ENCODE measurements around the gene RHBDL1.

Gene RHBDL1

DNA sequence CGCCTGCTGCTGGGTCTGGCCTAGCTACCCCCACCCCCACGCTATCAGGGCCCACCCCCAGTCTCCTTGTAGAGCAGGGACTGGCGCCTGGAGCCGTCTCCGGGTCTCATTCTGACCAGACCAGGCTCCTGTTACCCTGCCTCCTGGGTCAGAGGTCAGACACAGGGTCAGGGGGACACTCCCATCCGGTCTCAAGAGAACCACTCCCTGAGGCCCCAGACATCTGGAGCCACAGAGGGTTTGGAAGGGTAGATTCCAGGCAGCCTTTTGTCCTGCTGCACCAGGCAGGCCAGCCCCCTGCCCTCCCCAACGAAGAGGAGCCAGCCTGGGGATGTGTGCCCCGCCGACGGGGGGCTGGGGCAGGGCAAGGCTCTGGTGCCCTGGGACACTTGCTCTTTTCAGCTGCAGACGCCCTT is 45.6 kb upstream of the RHBDL1 start:
- no peak for DNase-seq (ENCODE audit: low spot score)
- no peak for TF ChIP-seq CTCF (IDR thresholded peaks at IDR 0.05; ENCODE audit: extremely low read depth, missing control alignments)

- no peak for TF ChIP-seq CTCF (IDR thresholded peaks at IDR 0.05; ENCODE audit: extremely low read depth, missing control alignments)
- no peak for DNase-seq (ENCODE audit: low spot score)
These were observed 45.1 kb upstream of the RHBDL1 start for GRCh38 chr16:630249-630814.

GRCh38 chr16:630815-631405 is 44.6 kb upstream of the RHBDL1 start, which contains the start of gene WFIKKN1:
Gene WFIKKN1, plus strand, starts transcription at chr16:630985. Its CDS starts 269 bp downstream, at chr16:631254.
- peak; percentile 26 for DNase-seq (ENCODE audit: low spot score)
- no peak for TF ChIP-seq CTCF (IDR thresholded peaks at IDR 0.05; ENCODE audit: extremely low read depth, missing control alignments)

DNA sequence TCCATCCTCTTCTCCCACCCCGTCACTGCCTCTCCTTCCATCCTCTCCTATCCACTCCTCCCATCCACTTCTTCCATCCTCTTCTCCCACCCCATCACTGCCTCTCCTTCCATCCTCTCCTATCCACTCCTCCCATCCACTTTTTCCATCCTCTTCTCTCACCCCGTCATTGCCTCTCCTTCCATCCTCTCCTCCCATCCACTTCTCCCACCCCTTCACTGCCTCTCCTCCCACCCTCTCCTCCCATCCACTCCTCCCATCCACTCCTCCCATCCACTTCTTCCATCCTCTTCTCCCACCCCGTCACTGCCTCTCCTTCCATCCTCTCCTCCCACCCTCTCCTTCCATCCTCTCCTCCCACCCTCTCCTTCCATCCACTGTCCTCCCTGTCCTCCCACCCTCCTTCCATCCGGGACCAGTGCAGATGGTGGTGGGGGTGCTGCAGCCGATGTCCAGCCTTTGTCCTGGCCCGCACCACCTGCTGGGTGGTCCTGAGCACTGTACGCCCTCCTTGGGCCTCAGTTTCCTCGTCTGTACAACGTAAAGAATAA is 43.6 kb upstream of the RHBDL1 start:
- DNase-seq (ENCODE audit: low spot score), result no peak
- TF ChIP-seq CTCF (IDR thresholded peaks at IDR 0.05; ENCODE audit: extremely low read depth, missing control alignments), result no peak

DNA sequence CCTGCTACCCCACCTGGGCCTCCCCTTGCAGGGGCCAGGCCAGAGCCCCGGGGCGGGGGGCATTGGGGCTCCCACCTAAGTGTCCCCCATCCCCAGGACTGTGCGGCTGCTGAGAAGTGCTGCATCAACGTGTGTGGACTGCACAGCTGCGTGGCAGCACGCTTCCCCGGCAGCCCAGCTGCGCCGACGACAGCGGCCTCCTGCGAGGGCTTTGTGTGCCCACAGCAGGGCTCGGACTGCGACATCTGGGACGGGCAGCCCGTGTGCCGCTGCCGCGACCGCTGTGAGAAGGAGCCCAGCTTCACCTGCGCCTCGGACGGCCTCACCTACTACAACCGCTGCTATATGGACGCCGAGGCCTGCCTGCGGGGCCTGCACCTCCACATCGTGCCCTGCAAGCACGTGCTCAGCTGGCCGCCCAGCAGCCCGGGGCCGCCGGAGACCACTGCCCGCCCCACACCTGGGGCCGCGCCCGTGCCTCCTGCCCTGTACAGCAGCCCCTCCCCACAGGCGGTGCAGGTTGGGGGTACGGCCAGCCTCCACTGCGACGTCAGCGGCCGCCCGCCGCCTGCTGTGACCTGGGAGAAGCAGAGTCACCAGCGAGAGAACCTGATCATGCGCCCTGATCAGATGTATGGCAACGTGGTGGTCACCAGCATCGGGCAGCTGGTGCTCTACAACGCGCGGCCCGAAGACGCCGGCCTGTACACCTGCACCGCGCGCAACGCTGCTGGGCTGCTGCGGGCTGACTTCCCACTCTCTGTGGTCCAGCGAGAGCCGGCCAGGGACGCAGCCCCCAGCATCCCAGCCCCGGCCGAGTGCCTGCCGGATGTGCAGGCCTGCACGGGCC is 42.8 kb upstream of the RHBDL1 start:
- no peak for TF ChIP-seq CTCF (IDR thresholded peaks at IDR 0.05; ENCODE audit: extremely low read depth, missing control alignments)
- no peak for DNase-seq (ENCODE audit: low spot score)

DNA sequence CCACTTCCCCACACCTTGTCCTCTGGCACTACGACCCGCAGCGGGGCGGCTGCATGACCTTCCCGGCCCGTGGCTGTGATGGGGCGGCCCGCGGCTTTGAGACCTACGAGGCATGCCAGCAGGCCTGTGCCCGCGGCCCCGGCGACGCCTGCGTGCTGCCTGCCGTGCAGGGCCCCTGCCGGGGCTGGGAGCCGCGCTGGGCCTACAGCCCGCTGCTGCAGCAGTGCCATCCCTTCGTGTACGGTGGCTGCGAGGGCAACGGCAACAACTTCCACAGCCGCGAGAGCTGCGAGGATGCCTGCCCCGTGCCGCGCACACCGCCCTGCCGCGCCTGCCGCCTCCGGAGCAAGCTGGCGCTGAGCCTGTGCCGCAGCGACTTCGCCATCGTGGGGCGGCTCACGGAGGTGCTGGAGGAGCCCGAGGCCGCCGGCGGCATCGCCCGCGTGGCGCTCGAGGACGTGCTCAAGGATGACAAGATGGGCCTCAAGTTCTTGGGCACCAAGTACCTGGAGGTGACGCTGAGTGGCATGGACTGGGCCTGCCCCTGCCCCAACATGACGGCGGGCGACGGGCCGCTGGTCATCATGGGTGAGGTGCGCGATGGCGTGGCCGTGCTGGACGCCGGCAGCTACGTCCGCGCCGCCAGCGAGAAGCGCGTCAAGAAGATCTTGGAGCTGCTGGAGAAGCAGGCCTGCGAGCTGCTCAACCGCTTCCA is 42.0 kb upstream of the RHBDL1 start:
- no peak for TF ChIP-seq CTCF (IDR thresholded peaks at IDR 0.05; ENCODE audit: extremely low read depth, missing control alignments)
- no peak for DNase-seq (ENCODE audit: low spot score)
